RWPE2 (cell line): ENCODE results near the gene DEPDC4.
"Not testable (repeated sequence)": the region's sequence is repeated elsewhere in the genome, so short reads cannot be mapped to it uniquely, and the experiment has no call there.

ENCODE experiments used
- ATAC-seq: fragments of 200-7000 bp; cut with Tn5 transposase; 3 replicates; pipeline ENCODE4 v1.9.1; 2021; ENCODE audit warnings: low read depth
- DNase-seq: peaks from one replicate; pipeline ENCODE4 v3.0.0-alpha.2; 2020; ENCODE audit warnings: low spot score
- H3K27ac ChIP-seq: fragments of 450-650 bp; 2 replicates; pipeline ENCODE4 v1.5.1; 2017; ENCODE audit warnings: mild to moderate bottlenecking; ENCODE audit not compliant: poor library complexity, severe bottlenecking
- H3K27me3 ChIP-seq: fragments of 250-450 bp; sonication (Bioruptor Pico); 2 replicates; pipeline ENCODE4 v1.5.1; 2021; ENCODE audit warnings: mild to moderate bottlenecking, moderate library complexity; ENCODE audit not compliant: insufficient read depth, poor library complexity, severe bottlenecking
- H3K36me3 ChIP-seq: fragments of 250-450 bp; sonication (Bioruptor Pico); 2 replicates; pipeline ENCODE4 v1.5.1; 2020; ENCODE audit warnings: low read depth, mild to moderate bottlenecking, moderate library complexity
- H3K4me1 ChIP-seq: fragments of 250-450 bp; sonication (Bioruptor Pico); 2 replicates; pipeline ENCODE4 v1.5.1; 2021; ENCODE audit warnings: mild to moderate bottlenecking, moderate library complexity; ENCODE audit not compliant: insufficient read depth, poor library complexity, severe bottlenecking
- H3K4me3 ChIP-seq: fragments of 250-450 bp; sonication (Bioruptor Pico); 2 replicates; pipeline ENCODE4 v1.5.1; 2021; ENCODE audit warnings: mild to moderate bottlenecking, moderate library complexity; ENCODE audit not compliant: severe bottlenecking
- H3K9me3 ChIP-seq: fragments of 250-450 bp; sonication (Bioruptor Pico); 2 replicates; pipeline ENCODE4 v1.5.1; 2021; ENCODE audit warnings: mild to moderate bottlenecking, moderate library complexity; ENCODE audit not compliant: severe bottlenecking
- TF ChIP-seq, protein P1 (sequence below): fragments of 450-650 bp; IDR thresholded peaks from one replicate; pipeline ENCODE4 v1.5.1; 2017; ENCODE audit warnings: mild to moderate bottlenecking, moderate library complexity; ENCODE audit not compliant: poor library complexity, severe bottlenecking

DEPDC4 gene

DNA sequence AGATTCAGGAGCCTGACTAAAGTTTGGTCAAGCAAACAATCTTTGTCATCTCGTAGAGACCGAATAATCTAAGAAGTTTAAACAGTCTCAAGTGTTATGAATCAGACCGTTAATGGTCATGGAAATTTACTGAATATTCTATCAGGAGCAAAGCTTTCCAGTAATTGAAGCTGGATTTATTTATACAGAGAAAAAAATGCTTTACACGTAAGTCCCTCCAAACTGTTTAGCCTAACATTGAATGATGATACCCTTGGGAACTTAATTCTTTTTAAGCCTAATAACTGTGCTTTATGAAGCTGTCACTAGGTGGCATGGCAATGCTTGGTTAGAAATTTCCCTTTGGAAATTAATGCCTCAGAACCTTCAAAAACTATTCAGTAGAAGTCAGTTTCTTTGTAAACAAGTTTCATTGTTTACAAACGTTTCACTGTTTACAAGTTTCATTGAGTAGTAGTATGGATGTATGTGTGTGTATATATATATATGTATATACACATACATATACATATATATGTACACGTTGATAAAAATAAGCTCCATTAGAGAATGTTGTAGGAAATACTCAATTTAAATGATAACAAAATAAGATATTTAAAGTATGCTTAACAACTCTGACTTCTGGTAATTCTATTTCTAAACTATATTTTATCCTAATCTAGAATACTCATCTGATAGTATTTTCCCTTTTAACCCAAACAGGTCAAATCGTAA, 32.1 kb downstream of the DEPDC4 start:
- no peak for DNase-seq
- peaks cover 17% of the 10 kb centered on the region for H3K4me1 ChIP-seq
- ATAC-seq = peak; percentile 53
- H3K27me3 ChIP-seq = no peaks in the 10 kb centered on the region
- peak overlapping the region; percentile 11 for H3K27ac ChIP-seq
- TF ChIP-seq, protein P1, sequence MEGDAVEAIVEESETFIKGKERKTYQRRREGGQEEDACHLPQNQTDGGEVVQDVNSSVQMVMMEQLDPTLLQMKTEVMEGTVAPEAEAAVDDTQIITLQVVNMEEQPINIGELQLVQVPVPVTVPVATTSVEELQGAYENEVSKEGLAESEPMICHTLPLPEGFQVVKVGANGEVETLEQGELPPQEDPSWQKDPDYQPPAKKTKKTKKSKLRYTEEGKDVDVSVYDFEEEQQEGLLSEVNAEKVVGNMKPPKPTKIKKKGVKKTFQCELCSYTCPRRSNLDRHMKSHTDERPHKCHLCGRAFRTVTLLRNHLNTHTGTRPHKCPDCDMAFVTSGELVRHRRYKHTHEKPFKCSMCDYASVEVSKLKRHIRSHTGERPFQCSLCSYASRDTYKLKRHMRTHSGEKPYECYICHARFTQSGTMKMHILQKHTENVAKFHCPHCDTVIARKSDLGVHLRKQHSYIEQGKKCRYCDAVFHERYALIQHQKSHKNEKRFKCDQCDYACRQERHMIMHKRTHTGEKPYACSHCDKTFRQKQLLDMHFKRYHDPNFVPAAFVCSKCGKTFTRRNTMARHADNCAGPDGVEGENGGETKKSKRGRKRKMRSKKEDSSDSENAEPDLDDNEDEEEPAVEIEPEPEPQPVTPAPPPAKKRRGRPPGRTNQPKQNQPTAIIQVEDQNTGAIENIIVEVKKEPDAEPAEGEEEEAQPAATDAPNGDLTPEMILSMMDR = peak; percentile 89
- no peak overlapping the region for H3K4me3 ChIP-seq
- H3K36me3 ChIP-seq = no peaks in the 10 kb centered on the region
- H3K9me3 ChIP-seq = no peaks in the 10 kb centered on the region

DNA sequence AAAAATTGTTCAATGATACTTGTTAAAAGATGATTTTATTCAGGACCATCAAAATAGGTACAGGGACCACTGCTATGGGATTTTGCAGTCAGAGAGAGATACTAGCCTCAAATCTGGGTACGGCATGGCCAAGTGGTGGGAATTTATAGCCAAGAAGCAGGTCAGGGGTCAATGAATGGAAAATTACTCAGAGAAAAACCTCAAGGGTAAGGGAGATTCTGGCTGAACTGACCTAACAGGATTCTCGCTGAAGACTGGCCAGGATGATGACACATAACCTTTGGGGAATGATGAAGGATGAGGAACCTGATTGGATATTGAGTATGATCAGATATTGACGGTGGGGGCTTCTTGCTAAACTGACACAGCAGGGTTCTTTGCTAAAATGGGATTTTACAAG, 32.7 kb downstream of the DEPDC4 start:
- Histone ChIP-seq H3K36me3 (no peaks in the 10 kb centered on the region), H3K9me3 (no peaks in the 10 kb centered on the region), H3K4me3 (no peak overlapping the region), H3K4me1 (peaks cover 21% of the 10 kb centered on the region), H3K27me3 (no peaks in the 10 kb centered on the region), H3K27ac (peak overlapping the region; percentile 11)
- DNase-seq (no peak), ATAC-seq (peak; percentile 40; the same call in 2 of the 3 replicates)
- TF ChIP-seq, protein P1 = no peak

DNA sequence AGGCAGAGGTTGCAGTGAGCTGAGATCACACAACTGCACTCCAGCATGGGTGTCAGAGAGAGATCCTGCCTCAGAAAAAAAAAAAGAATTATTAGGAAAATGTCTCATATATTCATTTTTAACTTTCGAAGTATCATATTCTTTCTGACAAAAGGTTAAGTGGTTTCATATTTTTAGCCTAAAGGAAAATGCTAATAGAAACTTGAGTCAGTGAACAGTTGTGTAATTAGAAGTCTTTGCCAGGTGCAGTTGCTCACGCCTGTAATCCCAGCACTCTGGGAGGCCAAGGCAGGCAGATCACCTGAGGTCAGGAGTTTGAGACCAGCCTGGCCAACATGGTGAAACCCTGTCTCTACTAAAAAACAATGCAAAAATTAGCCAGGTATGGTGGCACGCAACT, 35.0 kb downstream of the DEPDC4 start:
- not testable (repeated sequence) for H3K4me3 ChIP-seq, H3K27me3 ChIP-seq, H3K9me3 ChIP-seq, DNase-seq, H3K36me3 ChIP-seq
- Histone ChIP-seq H3K4me1 (peaks cover 21% of the 10 kb centered on the region), H3K27ac (peak overlapping the region; percentile 26)
- peak; percentile 52; the same call in 2 of the 3 replicates for ATAC-seq

- H3K9me3 ChIP-seq = no peaks in the 10 kb centered on the region
- peak overlapping the region; percentile 13 for H3K27ac ChIP-seq
- ATAC-seq = peak; percentile 57
- peaks cover 32% of the 10 kb centered on the region for H3K4me1 ChIP-seq
- no peaks in the 10 kb centered on the region for H3K27me3 ChIP-seq
- H3K36me3 ChIP-seq = no peaks in the 10 kb centered on the region; the same call in 1 of the 2 replicates
- TF ChIP-seq, protein P1 = no peak
- no peak for DNase-seq
- H3K4me3 ChIP-seq = no peak overlapping the region
These were observed 37.0 kb downstream of the DEPDC4 start for GRCh38 chr12:100229876-100230275.

DNA sequence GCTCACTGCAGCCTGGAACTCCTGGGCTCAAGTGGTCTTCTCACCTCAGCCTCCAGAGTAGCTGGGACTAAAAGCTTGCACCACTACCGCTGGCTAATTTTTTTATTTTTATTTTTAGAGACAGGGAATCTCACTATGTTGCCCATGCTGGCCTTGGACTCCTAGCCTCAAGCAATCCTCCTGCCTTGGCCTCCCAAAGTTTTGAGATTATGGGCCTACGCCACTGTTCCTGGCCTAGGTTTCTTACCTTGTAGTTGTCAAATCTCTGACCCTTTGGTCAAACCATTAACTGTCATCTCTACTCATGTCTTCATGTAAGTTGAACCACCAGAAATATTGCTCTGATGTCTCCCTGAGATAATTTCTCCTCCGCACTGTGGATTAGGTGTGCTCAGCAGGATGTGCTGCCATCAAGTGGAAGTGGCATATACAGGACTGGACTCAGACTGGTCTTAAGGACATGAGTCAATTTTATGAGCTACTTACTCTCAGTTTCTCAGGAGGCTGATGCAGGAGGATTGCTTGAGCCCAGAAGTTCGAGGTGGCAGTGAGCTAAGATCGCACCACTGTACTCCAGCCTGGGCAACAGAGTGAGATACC, 37.7 kb downstream of the DEPDC4 start:
- TF ChIP-seq, protein P1 = peak; percentile 47
- Histone ChIP-seq H3K36me3 (peaks cover 1% of the 10 kb centered on the region), H3K27ac (peak overlapping the region; percentile 13), H3K4me1 (peaks cover 32% of the 10 kb centered on the region), H3K9me3 (no peaks in the 10 kb centered on the region), H3K4me3 (no peak overlapping the region), H3K27me3 (no peaks in the 10 kb centered on the region)
- ATAC-seq (peak; percentile 31; the same call in 1 of the 3 replicates), DNase-seq (no peak)
